Cardiac fibroblast (primary cell): ENCODE measurements around the gene TNFRSF6B.

Source experiments
- DNase-seq, 2 donors: peaks; one replicate each; pipeline versions ENCODE4 v3.0.0 to v3.0.0-alpha.2; 2010; ENCODE audit warnings: low read depth in 2 of 2
- H3K4me3 ChIP-seq, 2 donors: replicated peaks in 1 of 2; 1 replicate in 1 of 2; 2 replicates in 1 of 2; pipeline ENCODE4 v1.5.1; 2011; ENCODE audit warnings: low read depth in 2 of 2, low read length in 2 of 2, mild to moderate bottlenecking in 2 of 2, moderate library complexity in 1 of 2
- TF ChIP-seq, protein P1 (sequence below): IDR thresholded peaks from one replicate; pipeline ENCODE4 v1.5.1; 2011; ENCODE audit warnings: low read depth, mild to moderate bottlenecking, low read length, inconsistent platforms

Gene TNFRSF6B

DNA sequence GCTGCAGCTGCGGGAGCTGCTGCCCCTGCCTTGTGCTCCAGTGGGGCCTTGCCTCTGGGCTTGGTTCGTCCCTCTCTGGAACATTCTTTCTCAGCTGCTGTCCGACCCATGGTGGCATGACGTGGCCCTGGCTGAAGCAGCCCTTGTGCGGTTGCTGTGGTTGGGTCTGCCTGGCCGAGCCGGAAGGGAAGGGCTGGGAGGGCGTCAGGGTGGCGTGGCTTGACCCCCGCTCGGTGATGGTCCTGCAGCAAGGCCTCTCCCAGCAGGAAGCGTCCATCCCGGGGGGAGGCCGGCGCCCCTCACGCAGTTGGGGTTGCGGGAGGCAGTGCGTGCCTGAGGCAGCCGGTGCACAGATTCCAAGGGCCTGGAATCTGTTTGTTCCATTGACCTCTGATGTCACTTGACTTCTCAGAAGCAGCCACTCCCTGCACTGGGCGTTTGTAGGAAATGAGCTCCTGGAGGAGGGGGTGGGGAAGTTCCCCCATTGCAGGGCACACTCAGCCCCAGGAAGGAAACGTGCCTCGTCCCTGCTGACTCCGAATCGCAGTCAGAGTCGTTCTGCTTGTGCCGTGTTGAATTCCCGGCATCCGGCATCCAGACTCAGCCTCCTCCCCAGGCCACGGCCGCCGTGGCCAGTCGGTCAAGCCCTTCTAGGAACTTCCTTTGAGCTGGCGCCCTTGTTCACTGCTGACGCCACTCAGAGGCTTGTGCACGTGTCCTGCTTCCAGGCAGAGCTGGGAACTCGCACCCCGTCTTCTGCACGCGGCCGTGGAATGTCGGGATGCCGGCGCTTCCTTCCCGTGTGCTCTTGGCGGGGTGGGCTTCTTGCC, 9.7 kb upstream of the TNFRSF6B start:
- peak; percentile 92 to 93 for DNase-seq

DNA sequence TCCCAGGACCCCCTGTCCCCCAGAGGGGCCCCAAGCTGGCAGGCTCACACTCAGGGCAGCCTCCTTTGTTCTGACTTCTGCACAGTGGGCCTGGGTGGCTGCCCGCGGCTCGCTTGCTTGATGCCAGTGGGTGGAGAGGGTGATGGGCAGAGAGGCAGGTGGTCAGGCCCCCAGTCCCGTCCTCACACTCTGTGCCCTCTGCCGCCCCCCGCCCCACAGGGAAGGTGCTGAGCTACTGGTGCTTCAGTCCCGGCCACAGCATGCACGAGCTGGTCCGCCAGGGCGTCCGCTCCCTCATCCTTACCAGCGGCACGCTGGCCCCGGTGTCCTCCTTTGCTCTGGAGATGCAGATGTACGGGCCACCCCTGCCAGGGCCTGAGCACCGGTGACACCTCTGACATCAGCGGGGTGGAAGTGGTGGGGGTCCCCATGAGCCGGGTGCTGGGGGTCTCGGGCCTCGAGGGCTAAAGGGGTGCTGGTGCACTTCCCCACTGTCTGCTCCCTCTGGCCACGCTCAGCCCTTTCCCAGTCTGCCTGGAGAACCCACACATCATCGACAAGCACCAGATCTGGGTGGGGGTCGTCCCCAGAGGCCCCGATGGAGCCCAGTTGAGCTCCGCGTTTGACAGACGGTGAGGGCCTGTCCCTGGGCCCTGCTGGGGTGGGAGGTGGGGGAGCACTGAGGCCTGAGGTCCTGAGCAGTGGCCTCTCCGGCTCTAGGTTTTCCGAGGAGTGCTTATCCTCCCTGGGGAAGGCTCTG, 8.9 kb upstream of the TNFRSF6B start:
- no peak for DNase-seq
- no peak overlapping the region for H3K4me3 ChIP-seq
- TF ChIP-seq, protein P1, sequence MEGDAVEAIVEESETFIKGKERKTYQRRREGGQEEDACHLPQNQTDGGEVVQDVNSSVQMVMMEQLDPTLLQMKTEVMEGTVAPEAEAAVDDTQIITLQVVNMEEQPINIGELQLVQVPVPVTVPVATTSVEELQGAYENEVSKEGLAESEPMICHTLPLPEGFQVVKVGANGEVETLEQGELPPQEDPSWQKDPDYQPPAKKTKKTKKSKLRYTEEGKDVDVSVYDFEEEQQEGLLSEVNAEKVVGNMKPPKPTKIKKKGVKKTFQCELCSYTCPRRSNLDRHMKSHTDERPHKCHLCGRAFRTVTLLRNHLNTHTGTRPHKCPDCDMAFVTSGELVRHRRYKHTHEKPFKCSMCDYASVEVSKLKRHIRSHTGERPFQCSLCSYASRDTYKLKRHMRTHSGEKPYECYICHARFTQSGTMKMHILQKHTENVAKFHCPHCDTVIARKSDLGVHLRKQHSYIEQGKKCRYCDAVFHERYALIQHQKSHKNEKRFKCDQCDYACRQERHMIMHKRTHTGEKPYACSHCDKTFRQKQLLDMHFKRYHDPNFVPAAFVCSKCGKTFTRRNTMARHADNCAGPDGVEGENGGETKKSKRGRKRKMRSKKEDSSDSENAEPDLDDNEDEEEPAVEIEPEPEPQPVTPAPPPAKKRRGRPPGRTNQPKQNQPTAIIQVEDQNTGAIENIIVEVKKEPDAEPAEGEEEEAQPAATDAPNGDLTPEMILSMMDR = no peak

More for the DNA sequence above, 9.7 kb upstream of the TNFRSF6B start:
- H3K4me3 ChIP-seq = no peak overlapping the region
- TF ChIP-seq, protein P1 = no peak

DNA sequence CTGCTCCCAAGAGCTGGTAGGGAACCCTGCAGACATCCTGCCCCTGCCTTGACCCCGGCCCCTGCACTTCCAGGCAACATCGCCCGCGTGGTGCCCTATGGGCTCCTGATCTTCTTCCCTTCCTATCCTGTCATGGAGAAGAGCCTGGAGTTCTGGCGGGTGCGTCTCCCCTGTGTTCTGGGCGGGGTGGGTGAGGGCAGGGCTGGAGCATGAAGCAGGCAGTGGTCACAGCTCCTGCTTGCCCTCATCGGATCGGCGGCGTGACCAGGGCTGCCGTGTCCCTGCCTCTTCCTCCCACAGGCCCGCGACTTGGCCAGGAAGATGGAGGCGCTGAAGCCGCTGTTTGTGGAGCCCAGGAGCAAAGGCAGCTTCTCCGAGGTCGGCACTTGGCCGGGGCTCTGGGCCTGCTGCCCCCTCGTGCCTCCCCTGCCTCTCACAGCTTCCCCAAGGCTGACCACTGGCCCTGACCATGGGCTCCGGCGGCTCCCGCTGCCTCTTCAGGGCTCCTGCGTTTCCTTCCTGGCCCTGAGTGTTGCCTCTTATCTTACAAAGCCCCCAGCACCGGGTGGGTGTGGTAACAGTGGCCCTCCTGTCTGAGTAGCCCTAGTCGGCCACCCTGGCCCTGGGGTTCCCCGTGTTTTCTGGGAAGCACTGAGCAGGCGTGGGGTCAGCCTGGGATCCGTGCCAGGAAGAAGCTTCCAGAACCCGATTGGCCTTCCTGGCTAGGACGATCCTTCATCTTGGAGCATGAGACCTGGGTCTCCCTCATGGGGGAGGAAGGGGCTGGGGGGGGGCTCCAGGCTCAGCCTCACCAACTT, 8.0 kb upstream of the TNFRSF6B start:
- H3K4me3 ChIP-seq = no peak overlapping the region
- no peak for DNase-seq
- TF ChIP-seq, protein P1 = no peak

DNA sequence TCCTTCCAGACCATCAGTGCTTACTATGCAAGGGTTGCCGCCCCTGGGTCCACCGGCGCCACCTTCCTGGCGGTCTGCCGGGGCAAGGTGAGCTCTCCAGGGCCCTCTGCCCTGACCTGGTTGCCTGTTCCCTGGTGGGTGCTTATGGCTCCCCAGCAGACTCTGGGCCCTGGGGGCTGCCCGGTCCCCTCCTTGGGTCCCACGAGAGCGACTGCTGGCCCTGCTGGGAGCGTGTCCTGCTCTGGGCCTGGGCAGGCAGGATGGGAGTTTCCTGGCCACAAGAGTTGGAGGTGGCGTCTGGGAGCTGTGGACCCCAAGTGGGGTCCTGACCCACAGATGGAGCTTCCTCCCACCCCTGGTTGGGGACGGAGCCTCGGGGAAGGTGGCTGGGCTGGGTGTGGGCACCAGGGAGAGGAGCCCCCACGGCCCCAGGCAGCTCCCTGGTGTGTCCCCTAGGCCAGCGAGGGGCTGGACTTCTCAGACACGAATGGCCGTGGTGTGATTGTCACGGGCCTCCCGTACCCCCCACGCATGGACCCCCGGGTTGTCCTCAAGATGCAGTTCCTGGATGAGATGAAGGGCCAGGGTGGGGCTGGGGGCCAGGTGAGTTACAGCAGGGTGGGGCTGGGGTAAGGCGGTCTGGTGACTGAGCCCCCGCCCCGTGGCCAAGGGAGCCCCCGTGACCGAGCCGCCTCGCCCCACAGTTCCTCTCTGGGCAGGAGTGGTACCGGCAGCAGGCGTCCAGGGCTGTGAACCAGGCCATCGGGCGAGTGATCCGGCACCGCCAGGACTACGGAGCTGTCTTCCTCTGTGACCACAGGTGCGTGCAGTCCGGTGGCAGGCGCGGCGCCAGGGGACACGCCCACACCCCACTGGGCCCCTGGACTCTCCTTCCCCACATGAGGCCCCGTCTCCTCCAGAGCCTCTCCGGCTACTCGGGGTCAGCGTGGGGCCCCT, 7.1 kb upstream of the TNFRSF6B start:
- no peak for DNase-seq
- TF ChIP-seq, protein P1 = no peak
- no peak overlapping the region for H3K4me3 ChIP-seq

DNA sequence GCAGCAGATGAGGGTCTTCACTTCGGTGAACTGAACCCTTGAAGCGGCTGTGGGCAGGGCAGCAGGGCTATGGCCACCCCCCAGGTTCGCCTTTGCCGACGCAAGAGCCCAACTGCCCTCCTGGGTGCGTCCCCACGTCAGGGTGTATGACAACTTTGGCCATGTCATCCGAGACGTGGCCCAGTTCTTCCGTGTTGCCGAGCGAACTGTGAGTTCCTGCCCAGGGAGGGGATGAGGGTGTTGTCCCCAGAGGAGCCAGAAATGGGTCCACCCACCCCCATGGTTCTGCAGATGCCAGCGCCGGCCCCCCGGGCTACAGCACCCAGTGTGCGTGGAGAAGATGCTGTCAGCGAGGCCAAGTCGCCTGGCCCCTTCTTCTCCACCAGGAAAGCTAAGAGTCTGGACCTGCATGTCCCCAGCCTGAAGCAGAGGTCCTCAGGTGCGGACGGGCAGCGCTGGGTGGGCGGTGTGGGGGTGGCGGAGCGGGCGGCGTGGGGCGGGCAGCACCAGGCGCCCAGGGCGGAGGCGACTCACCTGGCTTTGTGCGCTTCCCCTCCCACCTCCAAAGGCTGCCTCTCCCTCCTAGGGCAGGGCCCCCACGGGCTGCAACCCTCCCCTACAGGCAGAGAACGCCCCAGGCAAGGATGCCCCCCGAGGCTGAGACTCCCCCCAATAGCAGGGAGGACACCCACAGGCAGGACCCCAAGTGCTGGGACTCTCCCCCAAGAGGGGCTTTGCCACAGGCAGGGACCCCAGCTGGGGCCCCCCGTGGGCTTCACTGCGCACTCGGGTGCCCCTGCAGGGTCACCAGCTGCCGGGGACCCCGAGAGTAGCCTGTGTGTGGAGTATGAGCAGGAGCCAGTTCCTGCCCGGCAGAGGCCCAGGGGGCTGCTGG, 6.2 kb upstream of the TNFRSF6B start:
- TF ChIP-seq, protein P1 = no peak
- H3K4me3 ChIP-seq = no peak overlapping the region
- DNase-seq = no peak
